Stimulated activated CD4-positive, alpha-beta T cell treated with anti-CD3 and anti-CD28 coated beads, TNF-alpha, amount 100 ng/mL, for 1 hour (primary cell): ENCODE results near the gene CFAP157.
"Not testable (repeated sequence)": the region's sequence is repeated elsewhere in the genome, so short reads cannot be mapped to it uniquely, and the experiment has no call there.

ENCODE experiments used
- DNase-seq, 3 donors: peaks; one replicate each; pipeline ENCODE4 v3.0.0-alpha.2; 2020; ENCODE audit warnings: low read depth in 3 of 3, low spot score in 1 of 3

Gene CFAP157

GRCh38 chr9:127734747-127735529, 28.1 kb downstream of the CFAP157 start, which contains the start of gene TOR2A:
TSS of gene TOR2A (minus strand) at chr9:127735294. CDS start at chr9:127735270, 24 bp downstream.
- peak; percentile 95 to 96 (median 95) for DNase-seq

GRCh38 chr9:127735530-127736185, 28.9 kb downstream of the CFAP157 start:
- DNase-seq = no peak

DNA sequence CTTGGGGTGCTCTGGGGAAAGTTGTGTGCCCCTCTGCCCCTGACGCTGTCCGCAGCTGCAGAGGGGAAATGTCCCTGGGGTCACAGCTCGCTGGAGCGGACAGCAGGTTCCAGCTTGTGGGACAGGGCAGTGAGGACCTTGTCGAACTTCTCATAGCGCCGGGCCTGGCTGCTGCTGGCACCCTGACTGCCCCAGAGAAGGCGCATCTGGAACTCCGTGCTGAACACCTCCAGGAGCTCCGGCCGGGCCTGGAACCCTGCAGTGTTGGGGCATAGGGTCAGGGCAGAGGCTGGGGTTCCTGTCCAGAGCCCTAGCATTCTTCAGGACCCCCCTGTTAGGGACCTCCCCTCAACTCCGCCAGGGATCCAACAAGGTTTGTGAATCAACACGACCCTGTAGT, 31.9 kb downstream of the CFAP157 start:
- no peak for DNase-seq

GRCh38 chr9:127739614-127740330, 33.0 kb downstream of the CFAP157 start:
- no peak for DNase-seq

DNA sequence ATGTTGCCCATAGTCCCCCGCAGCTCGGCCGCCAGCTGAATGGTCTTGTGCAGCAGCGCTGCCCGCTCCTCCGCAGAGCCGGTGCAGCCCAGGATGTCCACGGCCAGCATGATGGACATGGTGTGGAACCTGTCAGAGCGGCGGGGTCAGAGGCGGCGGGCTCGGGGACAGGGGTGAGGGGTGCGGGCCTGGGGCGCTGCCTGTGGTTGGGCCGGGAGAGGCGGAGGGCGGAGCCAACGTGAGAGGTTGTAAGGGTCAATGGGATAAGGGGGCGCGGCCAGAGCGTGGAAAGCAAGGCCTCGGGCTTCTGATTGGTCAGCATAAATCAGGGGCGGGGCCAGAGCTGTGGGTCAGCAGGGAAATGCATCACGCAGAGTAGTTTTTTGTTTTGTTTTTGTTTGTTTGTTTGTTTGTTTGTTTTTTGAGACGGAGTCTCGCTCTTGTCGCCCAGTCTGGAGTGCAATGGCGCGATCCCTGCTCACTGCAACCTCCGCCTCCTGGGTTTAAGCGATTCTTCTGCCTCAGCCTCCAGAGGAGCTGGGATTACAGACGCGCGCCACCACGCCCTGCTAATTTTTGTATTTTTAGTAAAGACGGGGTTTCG, 35.1 kb downstream of the CFAP157 start:
- no peak for DNase-seq

- DNase-seq = no peak
Observed at GRCh38 chr9:127742435-127743088, 35.8 kb downstream of the CFAP157 start.

DNA sequence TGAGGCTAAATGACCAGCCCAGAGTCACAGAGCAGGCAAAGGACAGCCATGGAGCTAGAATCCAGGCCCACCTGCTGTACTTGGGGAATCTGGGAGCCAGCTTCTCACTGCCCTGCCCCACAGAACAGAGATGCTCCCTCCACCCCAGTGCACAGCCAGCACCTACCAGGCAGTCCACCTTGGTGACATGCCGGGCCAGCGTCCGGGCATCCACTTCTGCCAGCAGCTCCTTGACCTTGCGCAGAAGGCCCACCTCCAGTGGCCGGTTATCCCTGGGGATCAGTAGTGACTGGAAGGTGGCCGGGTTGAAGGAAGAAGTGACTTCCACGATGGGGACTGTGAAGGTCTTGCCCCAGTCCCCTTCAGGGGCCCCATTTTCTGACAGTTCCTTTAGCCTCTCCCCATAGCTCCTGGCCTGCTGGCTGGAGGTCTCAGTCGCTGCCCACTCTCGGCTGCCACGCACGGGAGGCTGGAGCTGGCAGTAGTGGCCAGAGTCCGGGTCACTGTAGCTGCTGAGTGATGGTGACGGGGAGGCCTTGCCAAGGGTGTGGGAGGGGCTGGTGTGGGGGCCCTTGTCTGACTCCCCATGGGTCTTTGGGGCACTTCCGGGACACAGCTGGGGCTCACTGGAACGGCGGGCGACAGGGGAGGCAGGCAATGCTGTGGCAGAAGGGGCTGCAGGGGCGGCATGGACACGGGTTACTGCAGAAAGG, 37.8 kb downstream of the CFAP157 start:
- DNase-seq = no peak

GRCh38 chr9:127746959-127747569, 40.3 kb downstream of the CFAP157 start:
- no peak for DNase-seq

DNA sequence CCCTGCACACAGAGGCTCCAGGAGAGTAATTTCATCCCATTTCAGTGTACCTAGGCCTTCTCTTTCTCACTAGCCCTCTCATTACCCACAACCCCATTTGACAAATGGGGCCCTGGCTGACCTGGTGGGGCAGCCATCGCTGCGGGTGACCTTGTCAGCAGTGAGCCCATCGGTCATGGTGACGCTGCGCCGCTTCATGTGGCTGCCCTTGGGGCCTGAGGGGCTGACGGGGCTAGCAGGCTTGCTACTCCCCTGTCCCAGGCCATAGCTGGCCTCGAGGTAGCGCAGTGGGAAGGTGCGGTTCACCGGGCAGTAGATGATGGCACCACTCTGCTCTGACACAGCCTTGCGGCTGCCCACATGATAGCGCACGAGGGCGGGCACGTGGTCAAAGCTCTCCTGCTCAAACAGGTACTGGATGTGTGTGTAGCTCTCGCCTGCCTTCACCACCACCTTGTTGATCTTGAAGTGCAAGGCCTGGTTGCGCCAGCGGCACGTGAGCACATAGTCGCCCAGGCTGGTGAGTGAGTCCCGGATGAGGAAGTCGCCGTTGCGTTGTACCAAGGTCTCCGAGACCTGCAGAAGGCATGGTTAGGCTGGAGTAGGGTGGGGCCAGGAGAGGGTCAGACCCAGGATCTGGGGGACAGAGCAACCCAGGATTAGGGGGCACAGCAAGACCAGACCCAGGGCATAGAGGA, 42.5 kb downstream of the CFAP157 start:
- DNase-seq = no peak

GRCh38 chr9:127751269-127752054, 44.7 kb downstream of the CFAP157 start:
- no peak for DNase-seq

DNA sequence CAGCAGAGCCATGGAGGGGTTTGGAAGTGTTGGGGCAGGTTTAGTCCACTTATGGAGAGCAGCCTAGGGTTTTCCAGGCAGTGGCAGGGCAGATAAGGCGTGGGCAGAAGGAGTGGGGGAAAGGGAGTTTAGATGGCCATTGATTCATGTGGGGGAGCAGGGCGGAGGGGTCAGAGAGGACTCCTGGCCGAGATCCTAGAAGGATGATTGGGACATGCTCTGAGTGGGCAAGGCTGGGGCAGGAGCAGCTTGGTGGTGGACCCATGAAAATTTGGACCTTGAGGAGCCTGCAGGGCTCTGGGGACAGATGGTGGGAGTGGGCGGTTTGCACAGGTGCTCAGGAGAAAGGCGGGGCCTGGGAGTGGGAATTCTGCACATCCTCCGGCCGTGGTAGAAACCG, 46.4 kb downstream of the CFAP157 start:
- DNase-seq = no peak

DNA sequence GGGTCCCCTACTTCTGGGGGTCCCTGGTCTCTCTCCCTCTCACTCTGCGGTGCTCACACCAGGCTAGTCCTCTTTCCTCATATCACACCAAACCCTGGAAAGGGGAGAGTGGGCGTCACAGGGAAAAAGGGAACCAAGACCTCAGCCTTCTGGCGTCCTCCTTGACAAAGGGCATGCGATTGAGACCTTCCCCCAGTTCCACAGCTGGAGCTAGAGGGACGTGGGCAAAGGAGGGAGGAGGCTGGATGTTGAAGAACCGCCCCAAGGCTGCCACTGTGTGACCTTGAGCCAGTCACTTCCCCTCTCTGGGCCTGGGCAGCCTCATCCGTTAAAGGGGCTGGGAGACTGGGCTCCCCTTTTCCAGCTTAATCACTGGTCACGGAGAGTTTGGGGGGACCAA, 46.8 kb downstream of the CFAP157 start:
- DNase-seq = no peak

- DNase-seq = no peak
Observed at GRCh38 chr9:127754099-127755060, 47.6 kb downstream of the CFAP157 start.

DNA sequence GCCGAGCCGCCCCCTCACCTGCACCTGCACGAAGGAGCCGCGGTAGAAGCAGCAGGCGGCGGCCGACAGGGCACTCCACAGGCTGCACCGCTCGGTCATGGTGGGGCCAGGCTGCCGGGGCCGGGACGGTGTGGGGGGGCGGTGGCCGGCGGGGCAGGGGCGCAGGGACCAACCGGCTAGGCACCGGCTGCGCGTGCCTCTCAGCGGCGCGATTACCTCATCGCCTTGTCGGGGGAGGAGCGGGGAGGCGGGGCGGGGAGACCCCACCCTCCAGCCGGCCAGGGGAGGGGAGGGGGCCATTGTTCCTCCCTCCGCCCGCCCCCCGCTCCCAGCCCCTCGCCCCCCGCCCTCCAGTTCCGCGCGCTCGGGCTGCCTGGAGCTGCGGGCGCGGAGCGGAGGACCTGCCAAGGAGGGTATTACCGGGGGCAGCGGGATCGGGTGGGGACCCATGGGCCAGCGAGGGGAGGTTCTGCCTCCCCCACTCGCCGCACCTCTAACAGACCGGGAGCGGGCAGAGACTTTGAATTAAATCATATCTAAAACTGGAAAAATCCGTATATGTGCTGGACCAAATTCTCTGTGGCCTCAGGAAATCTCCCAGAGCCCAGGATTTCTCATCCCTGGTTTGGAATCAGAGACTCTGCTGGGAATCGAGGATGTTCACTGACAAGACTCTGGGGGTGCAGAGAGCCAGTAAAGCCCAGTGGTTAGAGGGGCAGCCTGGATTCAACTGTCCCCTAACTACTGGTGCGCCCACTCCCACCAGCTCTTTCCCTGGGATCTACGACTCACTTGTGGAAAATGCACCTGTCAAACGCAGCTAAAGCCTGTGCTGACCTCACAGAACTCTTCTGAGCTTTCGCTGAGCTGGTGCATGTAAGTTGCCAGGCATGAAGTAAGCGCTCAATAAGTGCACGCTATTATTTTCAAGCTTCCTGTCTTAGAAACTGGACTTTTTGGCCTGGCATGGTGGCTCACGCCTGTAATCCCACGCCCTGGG, 48.6 kb downstream of the CFAP157 start:
- DNase-seq = no peak

GRCh38 chr9:127756233-127756632, 49.4 kb downstream of the CFAP157 start:
- no peak for DNase-seq

DNA sequence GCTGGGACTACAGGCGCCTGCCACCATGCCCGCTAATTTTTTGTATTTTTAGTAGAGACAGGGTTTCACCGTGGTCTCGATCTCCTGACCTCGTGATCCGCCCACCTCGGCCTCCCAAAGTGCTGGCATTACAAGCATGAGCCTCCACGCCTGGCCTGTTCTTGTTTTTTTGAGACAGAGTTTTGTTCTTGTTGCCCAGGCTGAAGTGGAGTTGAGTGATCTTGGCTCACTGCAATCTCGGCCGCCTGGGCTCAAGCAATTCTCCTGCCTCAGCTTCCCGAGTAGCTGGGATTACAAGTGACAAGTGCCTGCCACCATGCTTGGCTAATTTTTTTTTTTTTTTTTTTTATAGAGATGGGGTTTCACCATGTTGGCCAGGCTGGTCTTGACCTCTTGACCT, 50.0 kb downstream of the CFAP157 start:
- not testable (repeated sequence) for DNase-seq
